ENCODE measurements around the gene EP300.

GRCh38 chr22:41184679-41185078 lies 92.3 kb downstream of the EP300 start:
- no peak for TF ChIP-seq POLR2A (IDR thresholded peaks at IDR 0.05)
- no peak for TF ChIP-seq CTCF (IDR thresholded peaks at IDR 0.05)
